NCI-H82 treated with DMSO at 0.1 percent for 48 hours (cell line): Measurements from ENCODE around the gene DYTN.

Source experiments
- DNase-seq: peaks from one replicate; lab custom pipeline; 2025; ENCODE audit not compliant: unreplicated experiment; lab: John Stamatoyannopoulos, UW

Gene DYTN

GRCh38 chr2:206701952-206702605, 16.1 kb downstream of the DYTN start:
- no peak for DNase-seq

GRCh38 chr2:206700156-206700555, 18.0 kb downstream of the DYTN start:
- DNase-seq: no peak

- no peak for DNase-seq
Observed at GRCh38 chr2:206698811-206699210, 19.4 kb downstream of the DYTN start.

- no peak for DNase-seq
Observed at GRCh38 chr2:206696910-206697309, 21.3 kb downstream of the DYTN start.

- peak; percentile 33 for DNase-seq
Observed at GRCh38 chr2:206693399-206694137, 24.6 kb downstream of the DYTN start.

- DNase-seq: no peak
Observed at GRCh38 chr2:206692971-206693370, 25.2 kb downstream of the DYTN start.

- DNase-seq: no peak
Observed at GRCh38 chr2:206688990-206689389, 29.2 kb downstream of the DYTN start.

GRCh38 chr2:206688453-206688852, 29.7 kb downstream of the DYTN start:
- DNase-seq: no peak

GRCh38 chr2:206683546-206683945, 34.6 kb downstream of the DYTN start:
- DNase-seq: no peak

GRCh38 chr2:206670531-206671319, 47.5 kb downstream of the DYTN start:
- no peak for DNase-seq

- no peak for DNase-seq
Observed at GRCh38 chr2:206665251-206665650, 52.9 kb downstream of the DYTN start.

- DNase-seq: no peak
Observed at GRCh38 chr2:206657087-206657486, 61.1 kb downstream of the DYTN start.

GRCh38 chr2:206647985-206648384, 70.2 kb downstream of the DYTN start:
- no peak for DNase-seq

GRCh38 chr2:206642075-206643025, 75.8 kb downstream of the DYTN start, which contains the start of gene FAM237A:
TSS of gene FAM237A (plus strand) at chr2:206642487. CDS start at chr2:206644237, 1,750 bp downstream.
- no peak for DNase-seq

- no peak for DNase-seq
Observed at GRCh38 chr2:206641226-206641625, 77.0 kb downstream of the DYTN start.

- no peak for DNase-seq
Observed at GRCh38 chr2:206639636-206640035, 78.6 kb downstream of the DYTN start.

GRCh38 chr2:206635015-206635414, 83.2 kb downstream of the DYTN start:
- DNase-seq: no peak

GRCh38 chr2:206631340-206631739, 86.9 kb downstream of the DYTN start:
- DNase-seq: no peak

GRCh38 chr2:206627632-206628031, 90.6 kb downstream of the DYTN start:
- peak; percentile 19 for DNase-seq

GRCh38 chr2:206626108-206626507, 92.1 kb downstream of the DYTN start:
- no peak for DNase-seq

- peak; percentile 63 for DNase-seq
Observed at GRCh38 chr2:206619011-206619410, 99.2 kb downstream of the DYTN start.
